Measurements from ENCODE around the gene UPK3A. TPM values are rescaled to one million over a fixed set of nuclear protein-coding genes. Genes with fewer than 3 reads are reported as not detected.
A peak's percentile ranks its signal among the peaks of the same experiment; 100 is the strongest.

The UPK3A gene
- not detected in 2 replicates for total RNA-seq (2014; rRNA removed; shearing (Covaris generic))

GRCh38 chr22:45284705-45285262, at the start of gene UPK3A:
TSS of gene UPK3A (plus strand) at chr22:45284949. CDS start at chr22:45285014, 65 bp downstream.
- DNase-seq (ENCODE audit: low spot score) = no peak

- no peak for DNase-seq (ENCODE audit: low spot score)
These were observed 49.5 kb upstream of the UPK3A start for GRCh38 chr22:45235101-45235777.

GRCh38 chr22:45235851-45236342, 48.9 kb upstream of the UPK3A start:
- no peak for DNase-seq (ENCODE audit: low spot score)

- DNase-seq (ENCODE audit: low spot score) = no peak
These were observed 47.4 kb upstream of the UPK3A start for GRCh38 chr22:45237065-45237990.

GRCh38 chr22:45238076-45238956, 46.4 kb upstream of the UPK3A start:
- no peak for DNase-seq (ENCODE audit: low spot score)

- DNase-seq (ENCODE audit: low spot score) = no peak
These were observed 45.6 kb upstream of the UPK3A start for GRCh38 chr22:45238957-45239680.

DNA sequence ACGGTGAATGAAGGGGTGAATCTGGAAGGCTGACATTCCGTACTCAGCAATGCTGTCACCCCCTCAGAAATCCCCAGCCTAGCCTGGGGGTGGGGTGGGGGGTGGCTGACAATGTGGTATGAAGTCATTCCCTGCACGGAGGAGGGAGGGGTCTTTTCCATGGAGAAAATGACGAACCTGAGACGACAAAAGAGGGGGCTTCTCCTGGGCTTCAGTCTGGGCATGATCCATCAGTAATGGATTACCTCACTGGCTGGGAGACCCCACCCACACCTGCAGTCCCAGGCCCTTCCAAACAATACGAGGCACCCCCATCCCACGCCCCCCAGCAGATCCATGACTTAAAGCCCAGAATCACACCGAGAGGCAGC, 45.1 kb upstream of the UPK3A start:
- DNase-seq (ENCODE audit: low spot score) = no peak

- DNase-seq (ENCODE audit: low spot score) = no peak
These were observed 44.5 kb upstream of the UPK3A start for GRCh38 chr22:45240104-45240809.

DNA sequence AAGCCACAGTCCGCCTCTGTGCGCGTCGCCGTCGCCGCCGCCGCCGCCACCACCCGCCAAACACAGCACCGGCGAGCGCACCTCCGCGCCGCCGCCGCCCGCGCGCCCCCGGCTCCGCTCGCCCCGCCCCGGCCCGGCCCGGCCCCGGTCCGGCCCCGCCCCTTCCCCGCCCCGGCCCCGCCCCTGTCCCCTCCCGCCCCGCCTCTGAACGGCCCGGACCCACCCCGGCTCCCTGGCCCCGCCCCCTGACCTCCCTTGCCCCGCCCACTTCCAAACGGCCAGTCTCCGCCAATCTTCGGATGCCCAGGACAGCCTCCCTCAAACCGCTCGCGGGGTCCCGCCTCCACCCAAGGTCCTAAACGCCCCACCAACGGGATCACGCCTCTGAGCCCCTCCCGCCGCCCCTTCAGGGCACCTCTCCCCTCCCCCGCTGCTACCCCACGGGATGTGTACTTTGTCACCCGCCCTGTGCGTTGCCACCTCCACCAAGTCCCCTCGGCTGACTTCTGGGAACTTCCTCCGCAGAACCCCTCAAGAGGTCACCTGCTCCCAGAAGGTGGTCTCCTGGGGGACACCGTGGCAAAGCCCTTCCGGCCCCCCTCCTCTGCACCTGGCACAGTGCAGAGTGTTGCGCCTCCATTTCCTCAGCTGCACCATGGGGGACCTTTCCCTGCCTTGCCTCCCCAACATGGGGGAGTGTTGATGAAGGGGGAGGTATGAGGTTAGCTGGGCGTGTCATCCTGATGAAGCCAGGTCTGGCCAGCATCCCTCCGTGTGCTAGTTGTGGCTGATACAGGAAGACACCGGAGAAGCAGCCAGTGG, 43.7 kb upstream of the UPK3A start, which contains the start of gene KIAA0930:
Gene KIAA0930, minus strand, starts transcription at position 85 of the 822 bp plus-strand sequence. CDS start 191 bp downstream, outside the sequence.
- DNase-seq (ENCODE audit: low spot score) = peak; percentile 21

DNA sequence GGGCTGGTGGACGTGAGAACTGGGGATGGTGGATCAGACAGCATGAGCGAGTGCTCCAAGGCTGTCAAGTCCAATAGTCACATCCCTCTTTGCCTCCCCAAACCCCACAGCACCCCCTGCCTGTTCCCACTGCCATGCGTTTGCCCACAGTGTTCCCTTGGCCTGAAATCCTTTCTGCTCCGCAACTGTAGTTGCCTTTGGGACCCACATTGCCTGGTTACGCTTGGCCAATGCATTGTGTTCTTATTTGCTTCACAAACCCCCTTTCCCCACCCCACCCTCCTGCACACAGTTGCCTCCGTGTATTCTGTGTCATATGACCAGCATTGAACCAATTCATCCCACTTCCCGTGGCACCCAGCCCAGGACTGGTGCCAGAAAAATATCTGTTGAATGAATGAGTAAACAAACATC, 42.0 kb upstream of the UPK3A start:
- no peak for DNase-seq (ENCODE audit: low spot score)

DNA sequence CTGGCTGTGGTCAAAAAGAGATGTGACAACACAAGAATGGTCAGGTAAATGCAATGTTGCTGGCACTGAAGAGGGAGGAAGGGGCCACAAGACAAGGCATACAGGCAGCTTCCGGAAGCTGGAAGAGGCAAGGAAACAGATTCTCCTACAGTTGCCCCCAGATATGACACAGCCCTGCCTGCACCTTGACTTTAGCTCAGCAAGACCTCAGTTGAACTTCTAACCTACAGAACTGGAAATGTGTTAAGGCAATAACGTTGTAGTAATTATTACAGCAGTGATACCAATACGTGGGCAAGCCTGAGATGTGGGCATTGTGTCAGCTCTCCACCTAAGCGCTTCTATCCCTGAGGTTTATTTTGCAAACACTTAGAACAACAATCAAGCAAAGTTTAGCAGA, 39.8 kb upstream of the UPK3A start:
- no peak for DNase-seq (ENCODE audit: low spot score)

DNA sequence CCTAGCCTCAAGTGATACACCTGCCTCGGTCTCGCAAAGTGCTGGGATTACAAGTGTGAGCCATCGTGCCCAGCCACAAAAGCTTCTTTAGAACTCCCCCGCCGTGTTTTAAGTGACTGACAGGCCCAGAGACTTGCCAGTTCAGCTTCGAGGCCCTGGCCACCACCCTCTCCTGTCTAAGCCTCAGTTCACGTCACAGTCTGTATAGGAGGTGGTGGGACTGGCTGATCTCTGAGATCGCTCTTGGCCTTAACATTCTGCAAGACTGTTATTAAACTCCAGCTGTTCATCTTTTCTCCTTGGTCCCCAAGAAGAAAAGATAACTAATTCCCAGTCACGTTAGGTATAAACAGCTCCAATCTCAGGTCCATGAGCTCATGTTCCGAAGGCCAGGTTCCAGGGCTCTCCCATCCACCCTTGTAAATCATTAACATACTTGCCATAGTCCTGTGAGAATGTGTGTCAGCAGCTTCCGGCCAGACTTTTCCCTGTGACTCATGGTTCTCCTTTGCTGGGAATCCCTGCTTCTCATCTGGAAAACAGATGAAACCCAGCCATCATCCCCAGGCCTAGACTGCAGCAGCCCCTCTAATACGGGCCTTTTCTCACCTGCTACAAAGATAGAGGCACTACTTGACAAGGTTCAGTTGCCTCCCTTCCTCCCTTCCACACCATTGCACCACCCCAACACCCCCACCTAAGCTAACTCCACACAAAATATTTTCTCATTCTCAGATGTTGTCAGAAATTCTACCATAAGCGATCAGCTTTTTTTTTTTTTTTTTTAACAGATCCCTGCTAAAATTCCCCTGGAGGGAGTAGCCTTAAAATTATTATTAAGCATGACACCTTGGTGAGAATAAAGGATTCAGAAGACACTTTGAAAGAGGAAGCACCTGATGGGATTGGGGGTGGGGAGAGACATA, 38.4 kb upstream of the UPK3A start:
- peak; percentile 93 for DNase-seq (ENCODE audit: low spot score)

- DNase-seq (ENCODE audit: low spot score) = no peak
These were observed 35.8 kb upstream of the UPK3A start for GRCh38 chr22:45248832-45249561.

DNA sequence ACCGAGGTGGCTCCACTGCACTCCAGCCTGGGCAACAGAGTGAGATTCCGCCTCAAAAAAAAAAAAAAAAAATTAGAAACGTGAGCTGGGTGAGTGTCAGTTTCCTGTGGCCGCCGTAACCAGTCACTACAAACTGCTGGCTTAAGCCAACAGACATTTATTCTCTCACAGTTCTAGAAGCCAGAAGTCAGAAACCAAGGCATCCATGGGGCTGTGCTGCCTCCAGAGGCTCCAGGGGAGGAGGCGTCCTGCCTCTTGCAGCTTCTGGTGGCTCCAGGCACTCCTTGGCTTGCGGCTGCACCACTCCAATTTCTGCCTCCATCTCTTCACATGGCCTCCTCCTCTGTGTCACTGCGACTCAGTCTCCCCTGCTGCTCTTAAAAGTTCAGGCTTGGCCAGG, 32.9 kb upstream of the UPK3A start:
- DNase-seq (ENCODE audit: low spot score) = no peak

GRCh38 chr22:45253039-45253641, 31.6 kb upstream of the UPK3A start:
- DNase-seq (ENCODE audit: low spot score) = no peak

DNA sequence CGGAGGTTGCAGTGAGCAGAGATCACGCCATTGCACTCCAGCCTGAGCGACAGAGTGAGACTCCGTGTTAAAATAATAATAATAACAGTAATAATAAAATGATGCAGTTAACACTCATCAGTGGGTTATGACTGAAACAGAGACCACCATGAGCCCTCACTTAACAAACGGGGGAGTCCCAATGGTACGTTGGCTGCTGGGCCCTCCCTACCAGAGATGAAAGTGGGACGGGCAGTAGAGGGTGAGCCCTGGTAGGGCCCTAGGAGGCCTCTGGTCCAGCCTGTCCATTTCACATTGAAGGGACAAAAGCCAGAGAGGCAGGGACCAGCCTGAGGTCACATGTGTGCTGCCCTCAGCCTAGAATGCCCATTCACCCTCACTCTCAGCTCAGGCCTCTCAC, 30.4 kb upstream of the UPK3A start:
- no peak for DNase-seq (ENCODE audit: low spot score)

DNA sequence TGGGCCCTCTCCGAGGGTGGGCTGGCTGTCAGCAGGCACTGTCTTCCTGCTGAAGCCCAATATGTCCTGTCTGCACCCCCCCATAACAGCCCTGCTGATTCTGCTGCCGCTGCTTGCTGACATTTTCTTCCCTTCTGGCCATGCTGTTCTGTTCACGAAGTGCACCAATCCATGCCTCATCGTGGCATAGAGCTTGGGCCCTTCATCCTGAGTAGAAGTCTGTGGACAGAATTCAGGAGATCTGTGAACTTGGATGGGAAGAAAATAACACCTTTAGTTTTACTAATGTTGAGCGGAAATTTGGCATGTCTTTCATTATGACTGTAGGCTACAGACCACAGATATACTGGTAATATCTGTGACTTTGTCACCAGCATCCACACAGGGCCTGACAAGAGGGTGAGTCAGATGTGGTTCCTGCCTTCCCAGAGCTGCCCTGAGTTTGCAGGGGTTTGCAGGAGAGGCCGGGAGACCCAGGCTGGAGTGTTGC, 29.9 kb upstream of the UPK3A start:
- no peak for DNase-seq (ENCODE audit: low spot score)

Data from A172 (cell line).